Testis (tissue), 3 donors: ENCODE results near the gene ELOA. TPM values are rescaled to one million over a fixed set of nuclear protein-coding genes. Genes with fewer than 3 reads are reported as not detected.

Experiments used
- DNase-seq: peaks from one replicate; pipeline ENCODE4 v3.0.0-alpha.2; 2019
- H3K27ac ChIP-seq, 2 donors: fragments of 200-600 bp; sonication (generic); one replicate each; pipeline ENCODE4 v1.5.1; 2019
- H3K27me3 ChIP-seq: fragments of 200-600 bp; sonication (generic); one replicate; pipeline ENCODE4 v1.5.1; 2019
- H3K36me3 ChIP-seq: fragments of 200-600 bp; sonication (generic); one replicate; pipeline ENCODE4 v1.5.1; 2017; ENCODE audit warnings: low read depth; ENCODE audit errors: missing control alignments
- H3K4me1 ChIP-seq: fragments of 200-600 bp; sonication (generic); one replicate; pipeline ENCODE4 v1.5.1; 2019
- H3K4me3 ChIP-seq, 2 donors: fragments of 200-600 bp; sonication (generic); one replicate each; pipeline ENCODE4 v1.5.1; 2017 to 2019
- H3K9me3 ChIP-seq: fragments of 200-600 bp; sonication (generic); one replicate; pipeline ENCODE4 v1.5.1; 2017
- POLR2A ChIP-seq: fragments of 450-650 bp; IDR thresholded peaks from one replicate; pipeline ENCODE4 v1.6.1; 2017; ENCODE audit warnings: antibody characterized with exemption, mild to moderate bottlenecking, moderate library complexity
- WGBS, 2 donors: methylation state at CpG; one replicate each; pipeline ENCODE4 v1.1.5; 2018; 5-methylcytosine and 5-hydroxymethylcytosine counted together
- intact Hi-C: fragments of 100-400 bp; cut with DNase I; formaldehyde crosslinking; loops from one replicate; pipeline ENCODE4 v1.15.1; 2023; ENCODE audit warnings: low total_unique reads
- polyA plus RNA-seq: library from polyadenylated mRNA; stranded (reverse); fragments of 350-450 nt; fragmentation: Illumina TruSeq; extraction: RNeasy Lipid Tissue Mini Kit (QIAGEN cat#74804); gene quantifications from one replicate; pipeline ENCODE4 v1.2.3, GENCODE V29; 2014; ENCODE audit warnings: low read depth, low replicate concordance; ENCODE audit not compliant: insufficient read depth
- total RNA-seq, 2 donors: library from RNA; depleted of rRNA; stranded (reverse); fragments of >200 nt; gene quantifications; one replicate each; pipeline ENCODE4 v1.2.3, GENCODE V29; 2016
- TF ChIP-seq, protein P1 (sequence below), 3 experiments: fragments of 450-650 bp in 2 of 3; fragments of 200-600 bp in 1 of 3; sonication (generic) in 1 of 3; IDR thresholded peaks; one replicate each; pipeline ENCODE4 v1.5.1; 2016 to 2019; ENCODE audit warnings: antibody characterized with exemption in 3 of 3, mild to moderate bottlenecking in 2 of 3, moderate library complexity in 1 of 3

ELOA gene
- total and polyA plus RNA-seq, 3 donors from 2014 or later, result 38.7 to 51.3 (median 41.9) TPM

DNA sequence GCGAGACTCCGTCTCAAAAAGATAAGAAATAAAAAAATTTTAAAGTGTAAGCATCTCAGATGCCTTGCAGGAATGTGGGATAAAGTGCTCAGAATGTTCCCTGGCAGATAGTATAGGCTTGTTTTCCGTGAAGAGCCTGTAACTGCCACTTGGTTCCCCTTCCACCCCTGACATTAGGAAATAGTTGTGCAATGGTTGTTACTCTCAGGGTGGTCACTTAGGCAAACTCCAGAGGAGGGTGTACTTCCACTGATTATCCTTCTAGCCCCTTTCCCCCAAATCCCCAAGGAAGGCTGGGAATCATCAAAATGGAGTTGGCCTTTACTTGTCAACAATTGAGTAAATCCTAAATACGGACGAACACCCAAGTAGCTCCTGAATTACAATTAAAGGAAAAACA lies 41.3 kb upstream of the ELOA start:
- H3K4me3 ChIP-seq, result no peak overlapping the region
- H3K9me3 ChIP-seq, result no peaks in the 10 kb centered on the region
- no peak for DNase-seq
- WGBS, 2 donors, result 55 to 65% methylated on average over 5 of the region's 5 CpGs
- TF ChIP-seq, protein P1, sequence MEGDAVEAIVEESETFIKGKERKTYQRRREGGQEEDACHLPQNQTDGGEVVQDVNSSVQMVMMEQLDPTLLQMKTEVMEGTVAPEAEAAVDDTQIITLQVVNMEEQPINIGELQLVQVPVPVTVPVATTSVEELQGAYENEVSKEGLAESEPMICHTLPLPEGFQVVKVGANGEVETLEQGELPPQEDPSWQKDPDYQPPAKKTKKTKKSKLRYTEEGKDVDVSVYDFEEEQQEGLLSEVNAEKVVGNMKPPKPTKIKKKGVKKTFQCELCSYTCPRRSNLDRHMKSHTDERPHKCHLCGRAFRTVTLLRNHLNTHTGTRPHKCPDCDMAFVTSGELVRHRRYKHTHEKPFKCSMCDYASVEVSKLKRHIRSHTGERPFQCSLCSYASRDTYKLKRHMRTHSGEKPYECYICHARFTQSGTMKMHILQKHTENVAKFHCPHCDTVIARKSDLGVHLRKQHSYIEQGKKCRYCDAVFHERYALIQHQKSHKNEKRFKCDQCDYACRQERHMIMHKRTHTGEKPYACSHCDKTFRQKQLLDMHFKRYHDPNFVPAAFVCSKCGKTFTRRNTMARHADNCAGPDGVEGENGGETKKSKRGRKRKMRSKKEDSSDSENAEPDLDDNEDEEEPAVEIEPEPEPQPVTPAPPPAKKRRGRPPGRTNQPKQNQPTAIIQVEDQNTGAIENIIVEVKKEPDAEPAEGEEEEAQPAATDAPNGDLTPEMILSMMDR (IDR thresholded peaks at IDR 0.05), result no peak
- no peak for TF ChIP-seq POLR2A
- no peaks in the 10 kb centered on the region for H3K36me3 ChIP-seq
- peaks cover 7% of the 10 kb centered on the region for H3K4me1 ChIP-seq
- no peaks in the 10 kb centered on the region for H3K27me3 ChIP-seq
- H3K27ac ChIP-seq, result no peak overlapping the region
- intact Hi-C loops, result no loop called here

DNA sequence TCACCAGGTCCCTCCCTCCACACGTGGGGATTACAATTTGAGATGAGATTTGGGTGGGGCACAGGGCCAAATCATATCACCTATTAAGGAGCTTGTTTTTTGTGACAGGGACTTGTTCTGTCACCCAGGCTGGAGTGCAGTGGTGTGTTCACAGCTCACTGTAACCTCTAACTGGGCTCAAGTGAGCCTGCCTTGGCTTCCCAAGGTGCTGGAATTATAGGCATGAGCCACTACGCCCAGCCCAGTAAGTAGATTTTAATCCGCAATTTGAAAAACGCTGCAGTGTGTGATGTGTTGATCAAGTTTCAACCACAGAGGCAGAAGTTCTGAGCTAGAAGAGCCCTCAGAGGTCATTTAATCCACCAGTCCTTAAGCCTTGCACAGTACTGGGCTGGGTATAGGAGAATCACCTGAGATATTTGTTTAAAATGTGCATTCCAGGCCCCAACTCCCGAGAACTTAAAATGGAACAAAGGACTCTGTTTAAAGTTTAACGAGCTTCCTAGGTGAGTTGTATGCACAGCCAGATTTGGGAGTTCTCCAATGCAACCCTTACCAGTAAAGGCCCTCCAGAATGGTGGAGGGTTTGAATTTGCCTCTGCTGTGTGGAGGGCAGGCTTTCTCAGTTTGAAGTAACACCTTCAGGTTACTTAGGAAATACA lies 38.3 kb upstream of the ELOA start:
- no peak overlapping the region for H3K27ac ChIP-seq

DNA sequence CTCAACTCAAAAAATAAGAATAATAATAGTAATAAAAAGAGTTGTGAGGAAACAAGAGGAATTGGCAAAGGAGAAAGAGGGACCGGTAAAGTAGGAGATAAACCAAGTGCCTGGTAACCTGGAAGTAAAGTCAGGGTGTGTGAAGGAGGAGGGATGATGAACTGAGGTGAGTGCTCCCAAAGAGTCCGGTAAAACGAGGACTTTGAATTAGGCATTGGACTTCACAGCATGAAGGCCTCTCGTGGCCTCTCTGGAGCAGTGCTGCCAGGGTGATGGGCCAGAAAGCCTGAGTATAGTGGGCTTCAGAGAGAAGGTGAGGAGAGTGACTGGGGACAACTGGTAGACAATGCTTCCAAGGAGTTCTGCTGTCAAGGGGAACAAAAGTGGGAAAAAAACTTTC lies 34.0 kb upstream of the ELOA start:
- Histone ChIP-seq H3K27me3 (no peaks in the 10 kb centered on the region), H3K4me1 (no peaks in the 10 kb centered on the region), H3K4me3 (no peak overlapping the region), H3K27ac (no peak overlapping the region), H3K36me3 (no peaks in the 10 kb centered on the region), H3K9me3 (no peaks in the 10 kb centered on the region)
- no peak for DNase-seq
- 87 to 95% methylated on average over 4 of the region's 4 CpGs for WGBS, 2 donors
- intact Hi-C loops, result no loop called here
- TF ChIP-seq, protein P1 (IDR thresholded peaks at IDR 0.05), result no peak
- no peak for TF ChIP-seq POLR2A

More for the DNA sequence above, 38.3 kb upstream of the ELOA start:
- Histone ChIP-seq H3K27me3 (no peaks in the 10 kb centered on the region), H3K36me3 (no peaks in the 10 kb centered on the region), H3K4me1 (peaks cover 7% of the 10 kb centered on the region), H3K9me3 (no peaks in the 10 kb centered on the region), H3K4me3 (no peak overlapping the region)
- intact Hi-C loops, result no loop called here
- TF ChIP-seq, protein P1 (IDR thresholded peaks at IDR 0.05), result no peak
- TF ChIP-seq POLR2A, result no peak
- DNase-seq, result no peak
- WGBS, 2 donors, result 72 to 82% methylated on average over 6 of the region's 6 CpGs

DNA sequence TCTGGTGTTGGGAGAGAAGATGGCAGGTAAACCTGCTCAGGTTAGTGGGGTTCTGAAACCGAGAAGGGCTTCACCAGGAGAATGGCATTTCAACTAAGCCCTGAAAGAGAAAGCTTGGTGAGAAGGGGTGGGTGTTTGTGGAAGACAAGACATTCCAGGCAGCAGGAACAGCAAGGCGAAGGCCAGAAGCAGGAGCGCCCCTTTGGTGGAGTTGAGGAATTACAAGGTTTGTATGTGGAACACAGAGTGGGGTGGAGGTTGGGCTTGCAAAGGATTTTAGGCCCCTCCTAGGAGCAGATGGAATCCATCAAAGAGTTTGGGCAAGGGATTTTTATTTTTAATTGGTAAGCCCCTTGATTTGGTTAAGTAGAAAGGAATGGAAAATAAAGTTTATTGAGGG lies 24.8 kb upstream of the ELOA start:
- Histone ChIP-seq H3K9me3 (no peaks in the 10 kb centered on the region), H3K4me3 (no peak overlapping the region), H3K36me3 (no peaks in the 10 kb centered on the region), H3K4me1 (no peaks in the 10 kb centered on the region), H3K27me3 (no peaks in the 10 kb centered on the region), H3K27ac (no peak overlapping the region)
- no peak for DNase-seq
- 82 to 85% methylated on average over 3 of the region's 3 CpGs for WGBS, 2 donors
- TF ChIP-seq POLR2A, result no peak
- TF ChIP-seq, protein P1 (IDR thresholded peaks at IDR 0.05), result peak in 1 of 3 experiments; percentile 29
- intact Hi-C loops, result no loop called here
